Kidney (tissue), 14 donors: ENCODE data around the gene SELL. TPM values are rescaled to one million over a fixed set of nuclear protein-coding genes. Genes with fewer than 3 reads are reported as not detected.
A peak's percentile ranks its signal among the peaks of the same experiment; 100 is the strongest.

ENCODE experiments used
- DNase-seq, 5 donors: peaks; one replicate each; pipeline ENCODE4 v3.0.0-alpha.2; 2013 to 2020
- FAIRE-seq: peaks from 2 replicates; lab custom pipeline; 2012; peaks lifted over from hg19 to GRCh38; lab: Jason Lieb, UNC
- H3K27ac ChIP-seq, 2 donors: one replicate each; pipeline ENCODE4 v1.7.0; 2013; ENCODE audit warnings: low read depth in 2 of 2, low read length in 2 of 2, inconsistent platforms in 1 of 2
- H3K27me3 ChIP-seq: one replicate; pipeline ENCODE4 v1.7.1; 2013; ENCODE audit warnings: low read length, inconsistent platforms; ENCODE audit not compliant: control insufficient read depth, insufficient read depth
- H3K36me3 ChIP-seq, 3 donors: one replicate each; pipeline versions ENCODE4 v1.7.0 to v1.7.1; 2013; ENCODE audit warnings: low read length in 3 of 3, control low read depth in 1 of 3, inconsistent platforms in 1 of 3; ENCODE audit not compliant: insufficient read depth in 3 of 3, control insufficient read depth in 2 of 3
- H3K4me1 ChIP-seq, 3 donors: one replicate each; pipeline versions ENCODE4 v1.7.0 to v1.7.1; 2013; ENCODE audit warnings: low read length in 3 of 3, inconsistent platforms in 1 of 3, low read depth in 1 of 3; ENCODE audit not compliant: control insufficient read depth in 2 of 3, insufficient read depth in 2 of 3
- H3K4me3 ChIP-seq, 3 donors: one replicate each; pipeline versions ENCODE4 v1.7.0 to v1.8.1; 2013; ENCODE audit warnings: low read length in 3 of 3, control low read depth in 1 of 3, inconsistent platforms in 1 of 3
- H3K9ac ChIP-seq, 3 donors: one replicate each; pipeline versions ENCODE4 v1.7.0 to v1.7.1; 2013; ENCODE audit warnings: low read length in 3 of 3, control low read depth in 1 of 3, inconsistent platforms in 1 of 3
- H3K9me3 ChIP-seq, 3 donors: one replicate each; pipeline versions ENCODE4 v1.7.0 to v1.7.1; 2013; ENCODE audit warnings: low read length in 3 of 3, control low read depth in 1 of 3, inconsistent platforms in 1 of 3; ENCODE audit not compliant: control insufficient read depth in 2 of 3, insufficient read depth in 1 of 3
- CTCF ChIP-seq: IDR thresholded peaks from 3 replicates; pipeline ENCODE4 v1.5.1; 2012; ENCODE audit warnings: mild to moderate bottlenecking, moderate library complexity, borderline replicate concordance; ENCODE audit not compliant: insufficient read depth; ENCODE audit errors: extremely low read depth
- intact Hi-C: fragments of 100-400 bp; cut with DNase I; formaldehyde crosslinking; loops from one replicate; pipeline ENCODE4 v1.11.1; 2022
- polyA plus RNA-seq: library from polyadenylated mRNA; stranded (reverse); fragments of 350-450 nt; fragmentation: Illumina TruSeq; extraction: RNeasy Lipid Tissue Mini Kit (QIAGEN cat#74804); gene quantifications from one replicate; pipeline ENCODE4 v1.2.3, GENCODE V29; 2014; ENCODE audit warnings: low read depth, low replicate concordance; ENCODE audit not compliant: insufficient read depth
- total RNA-seq: library from RNA; stranded (reverse); fragmentation: NEBNext Ultra II Directional; extraction: Animal tissue kit (Norgen Biotek cat#: 25700); gene quantifications from one replicate; pipeline ENCODE4 v1.2.1, GENCODE V29; 2021
- donor health status: control.
- donor health status: control.
- donor health status: control.
- donor health status: control.
- donor health status: control.
- donor health status: DM: yes; HTN: yes; CAD: no.
- donor health status: Normal renal cell carcinoma (clear cell type).

The SELL gene
- total and polyA plus RNA-seq, 2 donors from 2014 or later, result 1.3 to 9.8 TPM

DNA sequence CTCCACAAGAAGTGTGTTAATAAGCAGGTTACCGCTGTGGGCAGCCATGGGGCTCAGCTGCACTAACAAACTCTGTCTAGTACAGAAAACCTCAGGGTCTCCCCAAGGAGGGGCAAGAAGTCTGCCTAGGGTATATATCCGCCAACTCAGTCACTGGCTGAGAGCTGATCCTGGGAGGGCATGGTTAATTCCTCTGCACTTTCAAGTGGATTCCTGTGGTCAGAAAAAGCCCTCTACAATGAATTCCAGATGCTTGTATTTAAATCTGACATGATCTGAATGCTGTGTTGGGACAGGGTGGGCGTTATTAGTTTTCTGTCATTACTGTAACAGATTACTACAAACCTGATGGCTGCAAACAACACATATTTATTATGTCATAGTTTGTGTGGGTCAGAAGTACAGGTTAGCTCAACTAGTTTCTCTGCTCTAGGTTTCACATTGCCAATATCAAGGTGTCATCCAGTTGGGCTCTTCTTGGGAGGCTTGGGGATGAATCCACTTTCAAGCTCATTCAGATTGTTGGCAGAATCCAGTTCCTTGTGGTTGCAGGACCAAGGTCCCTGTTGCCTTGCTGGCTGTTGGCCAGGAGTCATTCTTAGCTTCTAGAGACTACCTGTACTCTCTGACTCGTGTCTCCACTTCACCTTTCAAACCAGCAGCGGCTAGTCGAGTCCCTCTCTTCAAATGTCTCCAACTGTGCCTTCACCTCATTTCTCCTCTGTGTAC lies 30.4 kb upstream of the SELL start:
- DNase-seq, result peak in 1 of 5 donors; percentile 13
- Histone ChIP-seq H3K27ac (no peak overlapping the region), H3K4me1 (peaks cover 0 to 3% (median 0%) of the 10 kb centered on the region in 3 donors), H3K27me3 (no peaks in the 10 kb centered on the region), H3K36me3 (no peaks in the 10 kb centered on the region), H3K9ac (no peak overlapping the region), H3K9me3 (no peaks in the 10 kb centered on the region), H3K4me3 (no peak overlapping the region)
- TF ChIP-seq CTCF, result no peak
- intact Hi-C loops, result no loop called here
- no peak for FAIRE-seq

DNA sequence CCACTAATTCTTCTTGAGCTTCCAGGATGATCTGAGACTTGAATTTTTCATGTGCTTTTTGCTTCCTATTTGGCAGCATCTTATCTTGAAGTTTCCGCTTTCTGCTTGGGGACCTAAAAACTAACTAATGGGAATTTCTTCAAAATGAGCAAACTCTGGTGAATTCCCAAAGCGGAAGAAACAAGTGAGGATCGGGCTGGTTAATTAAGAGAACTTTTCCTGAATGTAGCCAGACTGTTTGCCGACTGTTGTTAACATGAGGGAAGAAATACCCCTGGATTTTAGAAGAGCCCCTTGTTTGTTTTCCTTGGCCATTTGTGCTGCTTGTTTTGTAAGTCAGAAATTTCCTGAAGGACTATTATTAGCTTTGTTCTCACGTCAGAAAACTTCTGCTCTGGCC lies 28.6 kb upstream of the SELL start:
- peak in 1 of 5 donors; percentile 51 for DNase-seq
- no peaks in the 10 kb centered on the region for H3K36me3 ChIP-seq
- intact Hi-C loops, result no loop called here

DNA sequence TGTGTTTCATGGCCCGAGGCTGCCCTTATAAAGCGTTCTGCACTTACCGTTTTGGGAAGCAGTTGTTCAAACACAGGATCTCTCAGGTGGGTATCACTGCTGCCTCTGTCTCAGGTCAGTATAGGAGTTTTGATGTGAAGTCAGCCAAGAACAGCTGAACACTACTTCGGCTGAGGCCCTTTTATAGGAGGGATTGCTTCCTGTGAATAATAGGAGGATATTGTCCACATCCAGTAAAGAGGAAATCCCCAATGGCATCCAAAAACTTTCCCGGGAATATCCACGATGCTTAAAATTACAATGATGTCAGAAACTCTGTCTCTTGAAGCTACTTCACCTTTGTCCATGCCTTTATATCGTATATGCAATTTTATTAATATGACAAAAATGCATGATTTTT lies 22.5 kb upstream of the SELL start, which contains the start of gene SELE:
Gene SELE (minus strand): TSS at position 156 of the 400 bp plus-strand sequence. CDS start 467 bp downstream, outside the sequence.
- H3K27ac ChIP-seq, result no peak within 1 kb of the TSS
- no peaks in the 10 kb centered on the region for H3K4me1 ChIP-seq
- H3K9ac ChIP-seq, result no peak within 1 kb of the TSS
- intact Hi-C loops, result no loop called here
- H3K4me3 ChIP-seq, result no peak within 1 kb of the TSS
- no peaks in the 10 kb centered on the region for H3K36me3 ChIP-seq
- no peaks in the 10 kb centered on the region for H3K27me3 ChIP-seq
- no peak for FAIRE-seq
- no peaks in the 10 kb centered on the region for H3K9me3 ChIP-seq
- TF ChIP-seq CTCF, result no peak
- DNase-seq, result no peak

More for the DNA sequence above, 28.6 kb upstream of the SELL start:
- H3K27me3 ChIP-seq, result no peaks in the 10 kb centered on the region
- no peak for TF ChIP-seq CTCF
- H3K27ac ChIP-seq, result peak overlapping the region; percentile 7 to 75
- H3K4me1 ChIP-seq, result peaks cover 0 to 3% (median 0%) of the 10 kb centered on the region in 3 donors
- H3K9ac ChIP-seq, result no peak overlapping the region
- H3K9me3 ChIP-seq, result no peaks in the 10 kb centered on the region
- no peak overlapping the region for H3K4me3 ChIP-seq
- FAIRE-seq, result no peak

- no peaks in the 10 kb centered on the region for H3K27me3 ChIP-seq
- H3K36me3 ChIP-seq, result no peaks in the 10 kb centered on the region
- no peak for TF ChIP-seq CTCF
- no peak overlapping the region for H3K27ac ChIP-seq
- intact Hi-C loops, result no loop called here
- DNase-seq (no peak), FAIRE-seq (no peak)
- H3K4me3 ChIP-seq, result no peak overlapping the region
- no peaks in the 10 kb centered on the region for H3K9me3 ChIP-seq
- H3K9ac ChIP-seq, result no peak overlapping the region
- H3K4me1 ChIP-seq, result no peaks in the 10 kb centered on the region
Observed at GRCh38 chr1:169731446-169731845, 20.0 kb upstream of the SELL start.
